GM18870 (cell line): Measurements from ENCODE around the gene NEDD4L.

Experiments
- ATAC-seq: cut with Tn5 transposase; IDR thresholded peaks from one replicate; pipeline ENCODE4 v1.9.1; 2021; ENCODE audit warnings: moderate library complexity; ENCODE audit not compliant: unreplicated experiment

The NEDD4L gene

DNA sequence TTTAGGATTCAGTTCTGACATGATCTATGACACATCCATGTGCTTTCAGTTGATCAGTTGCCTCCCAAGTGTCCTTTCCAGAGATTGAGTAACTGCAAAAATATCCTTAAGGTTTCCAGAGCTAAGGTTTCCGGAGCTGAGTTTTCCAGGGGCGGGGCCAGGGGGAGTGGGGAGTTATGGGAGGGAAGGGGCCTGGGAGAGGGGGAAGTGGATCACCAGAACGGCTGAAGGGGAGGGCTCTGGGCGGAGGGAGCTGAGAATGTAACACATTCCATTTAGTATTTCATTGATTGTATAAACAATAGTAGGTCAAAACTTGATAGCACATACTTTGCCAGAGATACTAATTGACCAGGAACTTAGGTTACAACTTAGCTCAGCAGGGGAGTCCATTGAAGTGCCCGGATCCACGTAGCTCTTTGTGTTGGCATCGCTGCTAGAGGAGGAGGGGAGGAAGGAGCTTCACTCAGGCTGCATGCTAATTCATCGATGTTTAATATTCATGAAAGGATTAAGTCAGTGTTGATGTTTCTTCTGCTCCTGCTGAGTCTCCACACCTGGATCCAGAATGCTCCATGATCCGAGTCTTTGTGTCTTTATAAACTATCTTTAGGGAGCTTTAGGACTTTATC is 295.1 kb downstream of the NEDD4L start:
- ATAC-seq = no peak

DNA sequence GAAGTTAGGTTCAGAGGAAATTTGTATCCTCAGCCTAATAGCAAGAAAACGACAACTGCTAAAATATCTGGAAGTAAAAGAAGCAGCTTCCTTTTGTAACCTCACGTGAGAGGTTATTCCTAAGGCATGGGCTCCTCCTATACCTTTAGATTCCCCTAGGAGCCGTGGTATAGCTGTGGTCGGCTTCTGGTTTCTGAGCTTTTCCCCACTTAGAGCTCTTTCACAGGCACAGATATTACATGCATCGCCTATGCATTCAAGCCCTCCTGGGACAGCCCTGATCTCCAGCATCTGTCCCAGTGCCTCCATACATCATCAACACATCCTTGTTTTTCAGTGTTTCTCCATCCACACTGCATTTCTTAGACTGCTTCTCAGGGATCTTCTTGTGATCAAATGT is 295.9 kb downstream of the NEDD4L start:
- ATAC-seq = no peak

DNA sequence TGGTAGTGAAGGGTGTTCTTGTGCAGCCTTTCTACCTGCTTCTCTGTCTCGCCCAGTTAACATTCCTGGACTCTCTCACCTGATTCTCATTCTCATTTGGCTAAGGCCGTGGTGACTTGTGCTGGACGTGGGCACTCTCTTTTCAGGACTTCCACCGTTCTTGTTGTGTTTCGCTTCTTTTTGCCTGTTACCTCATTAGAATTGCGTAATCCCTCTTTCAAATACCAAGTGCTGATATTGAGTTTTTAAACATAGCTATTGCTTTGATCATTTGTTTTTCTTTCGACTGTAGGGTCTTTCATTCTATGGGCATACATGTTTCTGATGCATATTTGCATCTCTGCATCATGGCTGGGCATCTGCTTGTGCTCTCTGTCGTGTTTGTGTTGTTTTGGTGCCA is 297.9 kb downstream of the NEDD4L start:
- ATAC-seq = no peak

DNA sequence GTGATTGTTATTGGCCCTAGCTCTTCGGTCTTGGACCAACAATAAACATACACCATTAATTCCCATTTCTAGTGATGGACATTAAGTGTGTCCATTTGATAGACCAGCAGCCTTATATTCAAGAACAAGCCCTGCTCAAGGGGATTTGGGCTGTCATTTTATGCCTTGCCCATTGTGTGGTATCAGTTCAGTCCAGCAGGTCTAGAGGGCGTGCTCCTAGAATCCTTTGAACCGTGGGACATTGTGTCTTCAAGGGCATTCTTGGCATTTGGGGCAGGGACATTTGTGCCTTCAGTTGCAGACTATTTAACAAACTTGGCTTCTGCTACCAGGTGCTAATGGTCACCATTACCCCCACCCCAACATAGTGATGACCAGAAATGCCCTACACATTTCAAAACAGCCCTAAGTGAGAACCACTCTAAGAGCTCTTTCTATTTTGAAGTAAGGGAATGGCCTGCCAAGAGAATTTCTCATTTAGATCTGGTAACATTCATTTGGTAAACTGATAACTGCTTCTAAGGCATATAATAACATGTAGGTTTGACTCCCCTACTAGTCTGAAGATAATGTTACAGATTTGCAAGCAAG is 300.1 kb downstream of the NEDD4L start:
- no peak for ATAC-seq

DNA sequence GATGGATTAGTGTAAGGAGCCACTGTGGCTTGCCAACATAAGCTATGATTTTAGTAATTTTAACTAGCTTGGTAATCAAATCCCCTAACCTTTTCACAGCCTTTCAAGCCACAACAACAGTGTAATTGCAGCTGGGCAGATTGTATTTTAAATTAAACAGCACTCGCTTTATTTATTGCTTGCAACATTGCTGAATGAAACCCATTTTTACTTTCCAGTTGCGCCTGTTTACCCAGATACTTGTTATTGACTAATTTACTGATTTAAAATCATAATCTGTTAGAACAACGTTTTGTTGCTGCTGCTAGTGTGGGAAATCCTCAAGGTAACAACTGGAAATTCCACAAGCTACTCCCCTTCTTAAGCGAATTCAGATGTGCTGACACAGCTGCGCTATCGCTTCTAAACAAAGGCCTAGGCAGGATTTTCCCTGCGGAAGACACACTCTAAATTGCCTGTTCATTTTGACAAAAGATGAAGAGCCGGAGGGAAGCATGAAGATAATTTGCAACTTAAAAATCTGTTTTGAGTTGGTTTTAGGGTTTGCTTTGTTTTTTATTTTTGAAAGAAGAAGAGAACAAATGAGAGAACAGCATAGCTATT is 300.9 kb downstream of the NEDD4L start:
- ATAC-seq = no peak

DNA sequence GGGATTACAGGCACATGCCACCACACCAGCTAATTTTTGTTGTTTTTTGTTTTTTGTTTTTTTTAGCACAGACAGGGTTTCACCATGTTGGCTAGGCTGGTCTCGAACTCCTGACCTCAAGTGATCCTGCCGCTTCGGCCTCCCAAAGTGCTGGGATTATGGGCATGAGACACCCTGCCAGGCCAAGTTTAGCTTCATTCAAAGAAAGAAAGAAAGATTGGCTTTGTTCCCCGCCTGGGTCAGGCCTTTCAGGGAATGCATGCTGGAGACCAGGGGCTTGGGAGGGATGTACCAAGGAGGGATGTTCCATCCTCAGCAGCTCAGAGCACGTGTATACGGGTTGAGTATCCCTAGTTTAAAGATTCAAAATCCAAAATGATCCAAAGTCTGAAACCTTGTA is 301.8 kb downstream of the NEDD4L start:
- no peak for ATAC-seq

DNA sequence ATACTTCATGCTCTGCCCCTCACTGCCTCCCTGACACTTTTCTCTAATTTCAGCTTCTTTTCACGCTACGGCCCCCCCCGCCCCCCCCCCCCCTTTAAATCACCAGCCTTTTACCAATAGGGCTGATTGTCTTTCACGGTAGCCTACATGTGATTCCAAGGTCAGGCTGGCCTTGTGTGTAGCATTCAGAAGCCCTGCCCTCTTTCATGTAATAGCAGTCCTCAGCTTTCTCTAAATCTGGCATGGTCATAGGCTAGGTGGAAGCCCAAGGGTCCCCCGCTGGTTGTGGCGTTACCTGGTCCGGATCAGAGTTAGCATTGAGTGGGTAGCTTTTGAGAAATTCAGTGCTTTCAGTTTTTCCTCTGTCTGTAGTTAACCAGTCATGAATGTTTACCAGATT is 303.1 kb downstream of the NEDD4L start:
- no peak for ATAC-seq

DNA sequence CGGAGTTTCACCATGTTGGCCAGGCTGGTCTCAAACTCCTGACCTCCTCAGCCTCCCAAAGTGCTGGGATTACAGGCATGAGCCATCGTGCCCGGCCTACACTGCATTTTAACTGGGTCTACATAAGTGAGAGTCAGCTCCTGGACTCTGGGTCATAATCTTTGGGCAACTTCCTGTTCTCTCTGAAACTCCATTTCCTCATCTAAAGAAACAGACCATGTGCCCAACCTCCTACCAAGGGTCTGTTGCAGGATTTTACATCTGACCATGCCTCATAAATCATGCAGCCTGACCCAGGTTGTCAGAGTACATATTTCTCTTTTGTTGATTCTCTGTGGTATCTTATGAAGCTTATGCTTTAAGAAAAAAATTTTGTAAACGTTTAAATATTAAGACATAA is 304.5 kb downstream of the NEDD4L start:
- ATAC-seq = no peak

DNA sequence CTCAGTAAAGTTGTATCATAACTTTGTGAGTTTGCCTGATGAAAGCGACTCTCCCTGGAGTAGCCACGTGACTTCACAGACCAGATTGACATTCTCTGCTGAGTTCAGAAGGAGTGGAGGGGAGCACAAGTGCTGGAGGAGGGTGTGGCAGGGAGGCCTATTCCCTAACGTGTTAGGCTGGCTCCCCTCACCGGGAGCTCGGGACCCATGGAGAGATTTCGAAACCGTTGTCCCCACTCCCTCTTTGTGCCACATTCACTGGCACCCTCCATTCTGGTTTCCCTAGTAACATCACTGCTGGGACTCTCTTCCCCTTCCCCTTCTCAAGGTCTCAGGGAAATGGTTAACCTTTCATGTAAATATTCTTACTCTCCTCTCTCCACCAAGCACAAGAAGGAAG is 304.9 kb downstream of the NEDD4L start:
- no peak for ATAC-seq

DNA sequence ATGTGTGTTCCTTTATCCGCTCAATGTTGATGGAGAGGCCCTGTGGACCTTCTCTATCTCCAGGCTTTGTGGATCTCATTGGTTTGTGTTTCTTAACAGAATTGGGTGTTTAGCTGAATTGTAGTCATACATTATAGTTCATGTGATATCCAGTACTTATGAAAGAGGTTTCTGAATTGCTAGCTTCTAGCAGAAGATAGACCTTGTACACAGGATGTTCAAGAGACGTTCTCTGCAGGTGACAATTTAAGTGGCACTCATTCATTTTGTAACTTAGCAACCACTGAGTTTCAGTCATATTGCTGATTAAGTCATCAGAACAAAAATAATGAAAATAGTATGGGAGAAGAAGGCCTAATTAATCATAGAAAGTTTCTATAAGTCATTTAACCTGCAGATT is 305.6 kb downstream of the NEDD4L start:
- no peak for ATAC-seq

DNA sequence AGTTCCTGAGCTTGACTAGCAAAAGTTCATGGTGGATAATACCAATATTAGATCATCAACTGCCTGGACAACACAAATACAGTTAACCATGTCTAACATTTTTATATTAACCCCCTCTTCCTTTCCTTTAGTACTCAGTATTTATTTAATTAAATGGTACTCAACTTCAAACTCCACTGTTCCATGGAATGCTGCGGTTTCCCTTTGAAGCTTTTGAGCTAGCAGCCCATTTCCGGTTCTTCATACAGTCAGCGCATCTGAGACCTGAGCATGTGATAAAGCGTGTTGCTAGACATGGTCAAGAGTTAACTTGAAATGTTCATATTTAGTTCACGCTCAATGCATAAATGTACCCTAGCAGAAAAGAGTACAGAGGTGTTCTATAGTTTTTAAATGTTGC is 306.5 kb downstream of the NEDD4L start:
- ATAC-seq = no peak

DNA sequence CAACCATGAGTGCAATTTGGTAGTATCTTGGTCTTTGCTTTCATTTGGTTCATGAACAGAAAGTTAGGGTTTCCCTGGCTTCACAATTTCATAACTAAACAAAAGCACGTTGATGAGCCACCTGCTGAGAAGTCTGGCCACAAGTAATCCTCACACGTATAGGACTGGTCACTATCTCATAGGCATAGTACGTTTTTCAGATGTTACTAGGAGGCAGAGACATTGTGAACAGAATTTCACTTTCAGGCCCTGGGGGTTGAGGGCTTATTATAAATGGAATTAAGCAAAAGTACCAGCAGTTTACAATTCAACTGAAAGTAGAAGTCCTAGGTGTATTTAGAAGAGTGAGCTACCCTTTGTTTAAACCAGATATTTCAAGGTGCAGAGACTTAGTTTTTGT is 307.8 kb downstream of the NEDD4L start:
- no peak for ATAC-seq

DNA sequence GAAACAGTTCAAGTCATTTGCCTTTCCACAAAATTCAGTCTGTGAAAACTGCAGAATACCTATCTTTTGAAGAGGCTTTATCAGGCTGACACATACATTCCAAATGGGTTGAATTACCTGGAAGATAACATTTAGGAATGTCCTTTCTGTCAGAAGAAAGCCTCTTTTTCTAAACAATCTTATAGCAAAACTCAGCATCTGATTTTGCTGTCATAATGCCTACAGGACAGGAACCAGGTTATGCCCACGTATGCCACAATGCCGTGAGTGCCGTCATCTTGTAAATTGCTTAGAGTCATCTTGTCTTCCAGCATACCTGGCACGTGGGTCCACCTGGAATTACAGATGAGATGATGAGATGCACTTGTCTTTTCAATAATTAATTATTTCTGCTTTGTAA is 309.6 kb downstream of the NEDD4L start:
- ATAC-seq = no peak

DNA sequence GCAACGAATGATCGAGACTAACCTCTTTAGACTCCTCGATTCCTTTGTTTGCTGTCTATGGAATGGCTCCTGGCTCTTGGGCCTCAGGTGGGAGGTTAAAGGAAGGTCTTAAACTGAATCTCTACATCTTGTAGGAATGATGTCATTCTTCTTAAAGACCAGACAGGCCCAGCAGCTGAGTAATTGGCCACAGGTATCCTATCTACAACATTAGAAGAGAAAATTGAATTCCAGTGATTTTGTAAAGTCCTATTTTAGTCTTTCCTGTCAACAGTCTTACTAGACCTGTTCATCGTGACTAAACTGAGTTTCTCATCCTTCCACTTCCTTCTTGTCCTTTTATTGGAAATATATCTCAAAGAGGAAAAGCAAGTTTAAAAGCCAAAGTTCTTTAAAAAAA is 310.0 kb downstream of the NEDD4L start:
- ATAC-seq = no peak

DNA sequence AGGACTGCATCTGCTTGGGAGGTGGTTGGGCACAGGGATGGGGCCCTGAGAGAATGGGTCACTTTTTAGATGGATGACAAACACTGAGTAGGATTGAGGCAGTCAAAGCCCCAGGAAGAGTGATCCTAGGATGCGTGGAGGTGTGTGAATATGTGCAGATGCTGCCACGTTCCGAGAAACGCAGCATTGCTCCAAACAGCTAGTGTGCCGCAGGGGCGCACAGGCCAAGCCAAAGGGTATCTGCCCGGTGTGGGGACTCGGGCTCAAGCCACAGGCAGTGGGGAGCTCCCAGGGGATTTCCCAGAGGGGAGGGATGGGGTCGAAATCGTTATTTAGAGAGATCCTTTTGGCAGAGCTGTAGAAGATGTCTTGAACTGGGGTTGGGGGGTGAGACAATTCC is 310.8 kb downstream of the NEDD4L start:
- ATAC-seq = no peak

DNA sequence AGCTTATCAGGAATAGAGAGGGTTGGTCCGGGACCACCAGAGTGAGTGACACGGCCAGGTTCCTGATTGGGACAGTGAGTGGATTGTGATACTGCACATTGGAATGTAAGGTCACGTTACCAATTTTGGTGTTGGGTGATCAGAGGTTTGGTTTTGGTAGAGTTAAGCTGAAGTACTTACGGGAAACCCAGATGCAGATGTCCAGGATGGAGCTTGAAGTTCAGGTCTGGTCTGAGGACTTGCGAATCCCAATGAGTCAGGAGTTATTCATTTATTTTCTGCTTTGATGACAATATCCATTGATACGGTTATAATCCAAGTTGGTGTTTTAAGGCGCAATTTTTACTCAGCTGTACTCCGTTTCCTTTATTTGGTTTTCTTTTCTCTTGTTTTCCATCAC is 311.2 kb downstream of the NEDD4L start:
- ATAC-seq = no peak

DNA sequence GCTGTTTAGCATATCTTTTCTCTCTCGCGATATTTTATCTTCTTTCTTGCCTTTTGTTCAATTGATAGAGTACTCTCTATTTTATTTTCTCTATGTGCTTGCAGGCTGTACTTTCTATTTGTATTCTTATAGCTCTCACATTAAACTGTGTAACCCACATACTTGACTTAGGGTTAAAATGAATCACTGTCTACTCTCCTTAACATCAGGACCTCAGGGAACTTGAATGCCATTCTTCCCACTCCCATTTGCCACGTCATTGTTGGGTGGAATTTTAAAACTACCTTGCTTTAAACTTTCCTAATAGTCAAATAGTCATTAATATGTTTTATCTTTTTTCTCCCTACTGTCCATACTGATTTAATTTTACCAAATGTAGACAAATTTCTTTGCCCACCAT is 315.2 kb downstream of the NEDD4L start:
- no peak for ATAC-seq

DNA sequence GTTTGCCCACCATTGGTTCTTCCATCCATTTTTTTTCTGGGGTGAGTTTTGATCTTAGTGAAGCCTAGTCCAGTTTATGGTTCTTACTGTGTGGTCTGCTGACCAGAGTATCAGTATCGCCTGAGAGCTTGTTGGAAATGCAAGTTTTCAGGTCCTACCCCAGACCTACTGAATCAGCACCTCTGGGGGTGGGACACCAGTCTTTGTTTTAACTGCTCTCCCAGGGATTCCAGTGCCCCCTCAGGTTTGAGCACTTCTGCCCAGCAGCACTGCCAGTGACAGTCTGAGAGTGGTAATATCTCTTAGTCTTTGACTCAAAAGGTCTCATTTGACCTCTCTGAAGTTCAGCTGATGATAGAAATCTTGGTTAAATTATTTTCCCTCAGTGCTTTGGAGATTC is 315.6 kb downstream of the NEDD4L start:
- no peak for ATAC-seq

DNA sequence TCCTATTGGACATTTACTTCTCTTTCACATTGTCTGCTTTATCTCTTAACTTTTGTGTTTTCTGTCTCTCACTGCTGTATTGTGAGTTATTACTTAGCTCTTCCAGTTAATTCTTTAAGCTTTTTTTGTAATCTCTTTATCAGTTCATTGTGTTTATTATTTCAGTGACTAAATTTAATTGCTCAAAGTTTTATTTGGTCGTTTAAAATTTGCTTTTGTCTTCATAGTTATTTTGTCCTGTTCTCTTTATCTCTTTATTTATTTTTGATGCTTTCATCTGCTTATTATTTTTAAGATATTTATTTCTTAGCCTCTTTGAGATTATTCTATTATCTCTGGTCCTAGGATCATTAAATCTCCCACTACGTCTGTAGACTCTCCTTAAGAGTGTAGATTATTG is 316.3 kb downstream of the NEDD4L start:
- ATAC-seq = no peak

DNA sequence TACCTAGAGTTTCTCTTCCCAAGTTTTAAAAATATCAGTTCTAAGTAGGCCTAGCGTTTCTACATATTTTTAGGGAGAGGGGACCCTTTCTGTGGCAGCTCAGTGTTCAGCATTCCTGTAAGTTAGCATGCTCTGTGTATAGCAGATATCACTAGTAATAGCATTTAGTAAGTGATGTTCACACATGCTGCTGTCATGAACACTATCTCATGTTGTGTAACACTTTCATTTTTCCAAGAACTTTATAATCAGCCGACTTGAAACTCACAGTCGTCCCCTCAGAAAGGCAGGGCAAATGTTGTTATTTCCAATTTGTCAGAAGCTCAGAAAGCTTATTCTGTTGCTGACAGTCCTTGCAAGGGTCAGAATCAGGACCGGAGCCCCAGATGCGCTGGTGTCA is 317.2 kb downstream of the NEDD4L start:
- no peak for ATAC-seq

DNA sequence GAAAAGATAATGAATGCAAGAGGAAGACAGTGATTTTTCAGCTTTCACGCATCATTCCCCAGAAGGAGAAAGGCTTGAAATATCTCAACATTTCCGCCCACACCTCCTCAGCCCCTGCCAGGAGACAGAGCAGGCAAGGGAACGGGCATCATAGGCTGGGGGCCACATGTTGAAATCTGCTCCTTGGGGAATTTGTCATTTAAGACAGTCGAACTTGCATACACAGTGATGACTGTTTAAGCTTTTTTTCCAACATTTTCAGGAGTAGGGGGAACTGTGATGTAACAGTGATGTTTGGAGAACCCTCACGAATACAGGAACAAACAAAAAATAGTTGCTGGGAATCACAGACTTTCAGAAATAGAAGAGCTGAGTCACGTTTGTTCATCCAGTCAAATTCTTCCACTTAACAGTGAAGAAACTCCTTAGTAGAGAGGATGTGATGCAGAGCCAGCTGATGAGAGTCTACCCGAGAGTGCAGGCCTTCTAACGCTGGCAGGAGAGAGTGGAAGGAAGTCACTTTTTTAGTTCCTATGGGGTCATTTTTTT is 318.1 kb downstream of the NEDD4L start:
- ATAC-seq = no peak

DNA sequence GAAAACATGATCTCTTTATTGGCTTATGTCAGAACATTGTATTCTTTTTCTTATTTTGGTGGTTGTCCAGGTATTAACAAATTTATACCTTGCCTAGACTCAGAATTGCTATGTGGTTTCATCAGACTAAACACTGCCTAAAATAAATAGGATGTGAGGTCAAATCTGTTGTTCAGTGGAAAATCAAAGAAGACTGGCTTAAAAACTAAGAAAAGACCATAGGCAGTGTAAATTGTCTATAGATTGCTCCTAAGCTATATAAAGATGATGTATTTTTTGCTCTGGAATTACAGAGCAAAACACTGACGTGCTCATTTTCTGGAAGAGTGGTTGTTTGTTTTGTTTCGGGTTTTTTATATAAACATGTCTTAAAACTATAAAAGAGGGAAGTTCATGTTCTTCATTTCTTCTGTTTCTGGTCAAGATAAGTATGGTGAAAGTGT is 318.8 kb downstream of the NEDD4L start:
- no peak for ATAC-seq
